Vagina (tissue), 2 donors: ENCODE results near the gene DGKB. TPM values are rescaled to one million over a fixed set of nuclear protein-coding genes. Genes with fewer than 3 reads are reported as not detected.

Experiments
- DNase-seq, 2 donors: peaks; one replicate each; pipeline ENCODE4 v3.0.0-alpha.2; 2017; ENCODE audit errors: extremely low spot score in 2 of 2
- H3K27ac ChIP-seq: fragments of 200-600 bp; sonication (generic); one replicate; pipeline ENCODE4 v1.5.1; 2019
- H3K27me3 ChIP-seq: fragments of 200-600 bp; sonication (generic); one replicate; pipeline ENCODE4 v1.5.1; 2019
- H3K36me3 ChIP-seq, 2 donors: fragments of 200-600 bp; sonication (generic); one replicate each; pipeline ENCODE4 v1.5.1; 2017 to 2019
- H3K4me1 ChIP-seq: fragments of 200-600 bp; sonication (generic); one replicate; pipeline ENCODE4 v1.5.1; 2019
- H3K4me3 ChIP-seq, 2 donors: fragments of 200-600 bp; sonication (generic); 1 replicate in 1 of 2; 2 replicates in 1 of 2; pipeline ENCODE4 v1.5.1; 2016 to 2019
- H3K9me3 ChIP-seq: fragments of 200-600 bp; sonication (generic); one replicate; pipeline ENCODE4 v1.5.1; 2019
- CTCF ChIP-seq, 3 experiments: fragments of 450-650 bp in 2 of 3; fragments of 200-600 bp in 1 of 3; sonication (generic) in 1 of 3; IDR thresholded peaks; one replicate each; pipeline ENCODE4 v1.5.1; 2017 to 2019; ENCODE audit warnings: antibody characterized with exemption in 3 of 3, mild to moderate bottlenecking in 2 of 3, moderate library complexity in 2 of 3
- POLR2A ChIP-seq, 2 donors: fragments of 450-650 bp; IDR thresholded peaks; one replicate each; pipeline ENCODE4 v1.6.1; 2017; ENCODE audit warnings: antibody characterized with exemption in 2 of 2, mild to moderate bottlenecking in 2 of 2, moderate library complexity in 2 of 2
- POLR2AphosphoS5 ChIP-seq, 2 donors: sonication (generic); formaldehyde crosslinking; IDR thresholded peaks; one replicate each; pipeline ENCODE4 v1.9.0; 2017; ENCODE audit warnings: antibody characterized with exemption in 2 of 2, mild to moderate bottlenecking in 2 of 2, low read depth in 1 of 2; ENCODE audit not compliant: insufficient read depth in 1 of 2
- intact Hi-C: fragments of 100-400 bp; cut with DNase I; formaldehyde crosslinking; loops from one replicate; pipeline ENCODE4 v1.15.1; 2023
- total RNA-seq: library from RNA; depleted of rRNA; stranded (reverse); fragments of >200 nt; gene quantifications from one replicate; pipeline ENCODE4 v1.2.3, GENCODE V29; 2016

The DGKB gene
- total RNA-seq, 1 donor from 2014 or later = 2.2 TPM

DNA sequence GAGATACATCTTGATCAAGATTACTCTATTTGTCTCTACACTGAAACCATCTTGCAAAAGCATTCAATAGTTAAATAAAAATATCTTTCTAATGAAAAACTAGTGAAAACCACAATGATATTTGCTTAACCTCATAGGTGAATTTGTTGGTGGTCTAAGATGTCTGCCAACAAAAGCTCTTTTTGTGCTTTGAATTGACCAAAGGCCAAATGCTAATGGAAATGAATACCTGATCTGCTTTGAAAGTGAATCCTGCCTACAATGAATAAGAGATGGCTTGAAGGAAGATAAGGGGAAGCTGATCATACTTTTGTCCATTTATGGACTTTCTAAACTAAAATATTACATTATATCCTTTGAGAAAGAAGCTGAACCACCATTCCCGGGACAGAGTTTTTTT, 684.2 kb downstream of the DGKB start:
- Histone ChIP-seq H3K36me3 (no peaks in the 10 kb centered on the region), H3K4me3 (no peak overlapping the region), H3K27ac (no peak overlapping the region), H3K27me3 (no peaks in the 10 kb centered on the region), H3K4me1 (no peaks in the 10 kb centered on the region), H3K9me3 (no peaks in the 10 kb centered on the region)
- TF ChIP-seq POLR2A (IDR thresholded peaks at IDR 0.05) = no peak
- no peak for TF ChIP-seq POLR2AphosphoS5 (IDR thresholded peaks at IDR 0.05; ENCODE audit: insufficient read depth in 1 of 2, low read depth in 1 of 2)
- no peak for TF ChIP-seq CTCF (IDR thresholded peaks at IDR 0.05)
- no peak for DNase-seq
- intact Hi-C loops = no loop called here

GRCh38 chr7:14209896-14210484, 692.6 kb downstream of the DGKB start:
- intact Hi-C loops = no loop called here
- H3K4me1 ChIP-seq = no peaks in the 10 kb centered on the region
- no peaks in the 10 kb centered on the region for H3K9me3 ChIP-seq

GRCh38 chr7:14207711-14208110, 694.8 kb downstream of the DGKB start:
- H3K27ac ChIP-seq = no peak overlapping the region
- H3K4me1 ChIP-seq = no peaks in the 10 kb centered on the region
- intact Hi-C loops = no loop called here
- no peaks in the 10 kb centered on the region for H3K9me3 ChIP-seq
- no peaks in the 10 kb centered on the region for H3K27me3 ChIP-seq
- H3K4me3 ChIP-seq = no peak overlapping the region
- DNase-seq = no peak
- H3K36me3 ChIP-seq = no peaks in the 10 kb centered on the region
- TF ChIP-seq CTCF (IDR thresholded peaks at IDR 0.05) = no peak
- TF ChIP-seq POLR2AphosphoS5 (IDR thresholded peaks at IDR 0.05; ENCODE audit: insufficient read depth in 1 of 2, low read depth in 1 of 2) = no peak
- no peak for TF ChIP-seq POLR2A (IDR thresholded peaks at IDR 0.05)

More at GRCh38 chr7:14209896-14210484, 692.6 kb downstream of the DGKB start:
- Histone ChIP-seq H3K36me3 (no peaks in the 10 kb centered on the region), H3K27ac (no peak overlapping the region), H3K27me3 (no peaks in the 10 kb centered on the region), H3K4me3 (no peak overlapping the region)
- TF ChIP-seq CTCF (IDR thresholded peaks at IDR 0.05) = no peak
- no peak for TF ChIP-seq POLR2A (IDR thresholded peaks at IDR 0.05)
- TF ChIP-seq POLR2AphosphoS5 (IDR thresholded peaks at IDR 0.05; ENCODE audit: insufficient read depth in 1 of 2, low read depth in 1 of 2) = no peak
- DNase-seq = no peak

- no peak for TF ChIP-seq POLR2AphosphoS5 (IDR thresholded peaks at IDR 0.05; ENCODE audit: insufficient read depth in 1 of 2, low read depth in 1 of 2)
- intact Hi-C loops = no loop called here
- DNase-seq = no peak
Measured at GRCh38 chr7:14207138-14207537, 695.4 kb downstream of the DGKB start.

DNA sequence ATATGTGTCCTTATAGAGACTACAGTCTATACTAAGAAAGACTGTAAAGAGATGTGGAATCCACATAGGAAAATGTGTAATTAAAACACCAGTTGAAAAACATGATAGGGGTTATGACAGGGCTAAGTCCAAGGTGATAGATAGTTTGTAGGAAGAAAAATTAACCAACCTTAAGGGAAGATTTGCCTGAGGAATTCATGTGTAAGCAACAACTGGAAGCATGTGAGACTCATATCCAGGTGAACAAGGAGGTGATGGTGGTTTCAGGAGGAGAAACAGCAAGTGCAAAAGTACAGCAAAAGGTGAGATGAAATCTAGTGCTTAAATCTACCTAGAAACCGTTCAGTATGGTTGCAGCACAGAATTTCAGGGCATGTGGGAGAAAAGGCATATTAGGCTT, 696.4 kb downstream of the DGKB start:
- Histone ChIP-seq H3K36me3 (no peaks in the 10 kb centered on the region), H3K9me3 (no peaks in the 10 kb centered on the region), H3K4me3 (no peak overlapping the region), H3K27ac (no peak overlapping the region), H3K27me3 (no peaks in the 10 kb centered on the region), H3K4me1 (no peaks in the 10 kb centered on the region)
- no peak for DNase-seq
- intact Hi-C loops = no loop called here
- TF ChIP-seq POLR2AphosphoS5 (IDR thresholded peaks at IDR 0.05; ENCODE audit: insufficient read depth in 1 of 2, low read depth in 1 of 2) (no peak), POLR2A (IDR thresholded peaks at IDR 0.05) (no peak), CTCF (IDR thresholded peaks at IDR 0.05) (no peak)

More at GRCh38 chr7:14207138-14207537, 695.4 kb downstream of the DGKB start:
- no peaks in the 10 kb centered on the region for H3K36me3 ChIP-seq
- H3K4me1 ChIP-seq = no peaks in the 10 kb centered on the region
- H3K27me3 ChIP-seq = no peaks in the 10 kb centered on the region
- no peaks in the 10 kb centered on the region for H3K9me3 ChIP-seq
- no peak overlapping the region for H3K4me3 ChIP-seq
- H3K27ac ChIP-seq = no peak overlapping the region
